HG03457 (cell line): ENCODE data around the gene STRA6.

Source experiments
- ATAC-seq: cut with Tn5 transposase; IDR thresholded peaks from one replicate; pipeline ENCODE4 v1.9.1; 2021; ENCODE audit warnings: moderate number of reproducible peaks; ENCODE audit not compliant: unreplicated experiment

STRA6 gene

GRCh38 chr15:74208496-74208895 lies 5.9 kb upstream of the STRA6 start:
- no peak for ATAC-seq

- ATAC-seq, result no peak
Observed at GRCh38 chr15:74207652-74208440, 5.3 kb upstream of the STRA6 start.

DNA sequence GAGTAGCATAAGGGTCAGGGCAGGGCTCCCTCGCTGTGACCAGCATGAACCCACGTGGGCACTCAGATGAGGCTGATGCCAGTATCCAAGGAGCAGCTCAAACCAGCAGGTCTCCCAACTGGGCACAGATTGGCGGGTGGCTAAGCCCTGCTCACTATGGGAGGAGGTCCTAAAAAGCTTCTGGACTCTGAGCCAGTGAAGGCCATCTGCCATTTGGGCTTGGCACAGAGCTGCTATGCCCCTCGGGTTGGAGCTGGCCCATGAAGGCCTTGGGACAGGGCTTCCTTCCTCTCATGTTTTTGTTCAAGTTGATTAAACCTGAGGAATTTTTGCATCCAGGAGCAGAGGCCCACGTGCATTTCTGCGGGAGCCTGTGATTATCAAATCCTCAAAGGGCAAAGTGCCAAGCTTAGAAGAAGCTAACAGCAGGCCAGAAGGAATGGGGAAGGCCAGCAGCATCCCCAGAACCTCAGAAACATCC lies 4.3 kb upstream of the STRA6 start:
- ATAC-seq, result no peak

- ATAC-seq, result no peak
Observed at GRCh38 chr15:74205582-74205947, 3.0 kb upstream of the STRA6 start.

GRCh38 chr15:74203914-74204431 lies 1.4 kb upstream of the STRA6 start:
- no peak for ATAC-seq

GRCh38 chr15:74201710-74202420 lies 722 bp downstream of the STRA6 start:
- ATAC-seq, result no peak

- ATAC-seq, result no peak
Observed at GRCh38 chr15:74200871-74201419, 1.6 kb downstream of the STRA6 start.

GRCh38 chr15:74200412-74200815 lies 2.2 kb downstream of the STRA6 start:
- ATAC-seq, result no peak

DNA sequence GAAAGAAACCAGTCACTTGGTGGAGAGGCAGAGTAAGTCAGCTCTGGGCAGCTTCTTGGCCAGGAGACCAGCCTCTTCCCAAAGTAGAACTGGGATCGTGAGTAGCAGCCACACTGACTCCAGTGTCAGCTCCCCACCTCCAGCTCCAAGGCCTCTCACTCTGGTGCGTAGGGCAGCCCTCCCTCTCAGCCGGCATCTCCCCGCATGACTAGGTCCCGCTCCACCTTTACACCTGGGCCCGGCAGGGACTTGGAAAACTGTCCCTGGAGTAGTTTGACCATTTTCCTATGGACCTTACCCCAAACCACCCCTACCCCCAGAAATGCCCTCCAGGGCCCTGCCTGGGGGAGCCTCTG lies 3.3 kb downstream of the STRA6 start:
- ATAC-seq, result no peak

DNA sequence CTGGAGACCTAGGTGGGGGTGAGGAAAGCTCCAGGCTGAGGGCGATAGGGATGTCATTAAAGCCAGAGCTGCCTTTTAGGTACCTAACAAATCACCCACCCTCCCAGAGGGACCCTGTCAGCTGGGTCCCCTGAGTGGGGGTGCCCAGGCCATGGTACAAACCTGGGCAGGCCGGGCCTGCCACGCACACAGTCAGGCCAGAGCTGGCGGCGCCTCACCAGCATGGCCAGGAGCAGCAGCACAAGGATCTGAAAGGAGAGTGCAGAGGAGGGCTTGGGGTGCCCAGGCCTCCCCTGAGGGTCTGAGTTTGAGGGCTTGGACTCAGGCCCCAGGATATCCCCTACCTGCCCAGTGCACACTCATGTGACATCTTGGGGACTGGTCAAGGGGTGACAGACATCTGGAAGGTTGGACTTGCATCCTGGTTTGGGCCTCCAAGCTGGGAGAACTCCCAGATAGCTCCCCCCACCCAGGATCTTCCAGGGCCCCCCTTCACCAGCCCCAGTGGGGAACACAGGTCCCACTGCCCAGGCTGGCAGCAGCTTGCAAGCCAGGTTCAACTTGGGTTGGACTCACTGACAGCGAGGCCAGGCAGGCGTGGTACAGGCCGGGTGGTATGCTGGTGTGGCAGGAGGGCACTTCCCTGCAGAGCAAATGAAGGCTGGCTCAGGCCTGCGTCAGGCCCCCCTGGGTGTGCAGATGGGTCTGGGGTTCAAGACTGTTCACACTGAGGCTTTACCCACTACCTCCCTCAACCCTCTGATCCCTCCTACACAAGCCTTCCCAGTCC lies 5.2 kb downstream of the STRA6 start:
- no peak for ATAC-seq

- ATAC-seq, result no peak
Observed at GRCh38 chr15:74196175-74196574, 6.4 kb downstream of the STRA6 start.

DNA sequence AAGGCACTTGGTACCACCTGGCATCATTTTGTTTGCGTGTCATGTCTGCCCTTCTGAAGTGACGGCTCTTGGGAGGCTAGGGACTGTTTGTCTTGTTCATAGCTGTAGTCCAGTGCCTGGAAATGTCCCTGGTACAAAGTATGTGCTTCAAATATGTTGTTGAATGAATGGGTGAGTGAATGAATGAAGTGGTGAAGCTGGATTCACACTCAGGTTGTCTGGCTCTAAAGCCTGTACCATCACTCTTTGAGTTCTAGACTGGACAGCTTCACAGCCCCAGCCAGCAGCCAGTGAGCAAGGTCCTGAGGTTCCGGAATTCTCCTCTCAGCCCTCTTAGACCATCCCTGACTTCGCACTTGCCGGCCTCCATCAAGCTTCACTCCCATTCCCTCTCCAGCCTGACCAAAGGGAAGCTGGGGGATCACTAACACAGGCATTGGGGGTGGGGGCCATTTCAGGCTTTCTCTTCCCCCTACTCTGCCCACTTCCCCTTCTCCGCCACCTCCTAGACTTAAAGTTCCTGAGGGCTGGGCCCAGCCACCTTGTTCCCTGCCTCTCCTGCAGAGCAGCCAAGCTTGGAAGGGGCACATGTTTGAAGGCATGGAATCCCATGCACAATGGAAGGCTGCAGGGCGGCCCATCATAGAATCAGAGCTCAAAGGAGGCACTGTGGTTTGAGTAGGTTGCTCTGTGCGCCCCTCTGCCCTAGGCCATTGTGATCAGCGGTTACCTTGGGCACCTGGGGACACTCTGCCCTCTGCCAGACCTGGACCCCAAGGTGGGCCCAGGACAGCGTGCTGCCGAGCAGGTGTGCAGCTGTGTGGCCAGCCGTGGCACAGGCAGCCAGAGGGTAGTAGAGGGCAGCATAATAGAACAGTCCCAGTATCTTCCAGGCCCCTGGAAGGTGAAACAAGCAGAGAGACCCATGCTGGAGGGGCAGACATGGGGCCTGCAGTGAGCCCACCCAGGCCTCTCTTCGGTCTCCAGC lies 7.7 kb downstream of the STRA6 start:
- no peak for ATAC-seq

DNA sequence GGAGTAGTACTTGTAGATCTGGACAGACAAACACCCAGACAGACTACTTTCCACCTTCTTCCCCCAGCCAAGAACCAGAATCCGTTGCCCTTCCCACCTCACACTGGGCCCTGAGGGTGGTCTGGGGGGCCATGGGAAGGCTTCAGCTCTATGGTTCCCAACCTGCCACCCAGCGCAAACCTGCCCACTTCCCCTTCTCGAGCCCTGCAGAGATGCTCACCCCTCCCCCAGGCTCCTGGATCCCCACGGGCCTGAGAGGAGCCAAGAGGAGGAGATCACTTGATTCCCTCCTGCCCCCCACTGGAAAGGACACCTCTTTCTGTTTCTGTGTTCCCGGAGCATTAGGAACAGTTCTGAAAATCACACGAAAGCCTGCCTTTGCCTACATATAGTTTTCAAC lies 8.7 kb downstream of the STRA6 start:
- ATAC-seq, result no peak

GRCh38 chr15:74193299-74193718 lies 9.3 kb downstream of the STRA6 start:
- ATAC-seq, result no peak

- ATAC-seq, result no peak
Observed at GRCh38 chr15:74192751-74193150, 9.8 kb downstream of the STRA6 start.

DNA sequence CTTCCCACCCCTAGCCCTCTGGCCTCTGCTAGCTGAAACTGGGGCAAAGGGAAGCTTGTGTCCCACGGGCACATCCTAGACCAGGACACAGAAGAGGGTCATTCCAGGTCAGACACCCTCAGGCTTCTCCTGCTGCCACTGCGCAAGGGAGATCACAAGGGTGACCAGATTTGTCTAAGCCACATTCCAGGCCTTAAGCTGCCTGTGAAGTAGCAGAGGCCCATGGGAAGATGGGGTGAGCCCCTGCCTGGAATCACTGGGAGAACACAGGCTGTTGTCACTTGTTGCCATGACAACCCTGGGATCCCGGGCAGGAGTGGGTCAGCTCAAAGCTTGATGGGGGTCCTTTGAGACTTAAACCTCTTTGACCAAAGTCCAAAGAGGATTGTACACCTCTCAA lies 10.8 kb downstream of the STRA6 start:
- no peak for ATAC-seq

DNA sequence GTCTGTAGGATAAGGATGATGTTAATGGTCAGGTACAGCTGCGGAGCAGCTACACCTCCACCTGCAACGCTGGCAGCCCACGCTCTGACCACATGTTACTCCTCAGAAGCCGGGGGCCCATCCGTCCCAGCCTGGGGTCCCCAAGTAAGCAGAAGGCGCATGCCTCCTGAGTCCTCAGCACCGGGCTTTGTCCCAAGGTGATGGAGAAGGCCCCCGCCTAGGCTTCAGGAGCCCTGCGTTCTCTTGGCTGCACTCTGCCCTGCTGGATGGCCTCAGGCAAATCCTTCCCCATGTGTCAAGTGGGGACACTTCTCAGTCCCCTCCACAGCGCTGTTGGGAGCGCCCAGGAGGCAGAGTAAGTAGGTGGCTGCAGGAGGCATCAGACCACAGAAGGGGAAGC lies 14.4 kb downstream of the STRA6 start:
- no peak for ATAC-seq

GRCh38 chr15:74185710-74186348 lies 16.8 kb downstream of the STRA6 start:
- ATAC-seq, result no peak

DNA sequence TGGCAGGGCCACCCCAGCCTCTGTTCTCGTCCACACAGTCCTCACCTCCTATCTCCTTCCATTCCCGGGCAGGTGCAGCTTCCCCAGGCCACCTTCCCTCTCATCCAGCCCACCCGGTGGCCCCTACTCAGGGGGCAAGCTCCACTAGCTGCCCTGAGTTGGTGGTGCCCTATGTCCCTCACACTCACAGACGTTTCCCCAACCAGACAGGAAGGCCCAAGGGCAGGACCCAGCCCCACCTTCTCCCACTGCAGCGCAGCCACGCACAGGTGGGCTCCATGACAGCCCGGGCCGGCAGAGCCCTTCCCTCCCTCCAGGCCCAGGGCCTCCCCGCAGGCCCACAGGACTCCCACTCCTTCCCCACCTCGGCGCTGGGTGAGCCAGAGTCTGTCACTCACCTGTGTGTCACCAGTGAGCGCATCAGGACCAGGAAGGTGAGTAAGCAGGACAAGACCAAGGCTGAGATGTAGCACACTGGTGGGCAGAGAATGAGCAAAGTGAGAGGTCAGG lies 17.9 kb downstream of the STRA6 start:
- ATAC-seq, result no peak
